Measurements from ENCODE around the gene NATD1. TPM values are rescaled to one million over a fixed set of nuclear protein-coding genes. Genes with fewer than 3 reads are reported as not detected.

The NATD1 gene
- total and polyA plus RNA-seq, 2 experiments from 2014 or later, result 2.1 to 8.1 TPM

DNA sequence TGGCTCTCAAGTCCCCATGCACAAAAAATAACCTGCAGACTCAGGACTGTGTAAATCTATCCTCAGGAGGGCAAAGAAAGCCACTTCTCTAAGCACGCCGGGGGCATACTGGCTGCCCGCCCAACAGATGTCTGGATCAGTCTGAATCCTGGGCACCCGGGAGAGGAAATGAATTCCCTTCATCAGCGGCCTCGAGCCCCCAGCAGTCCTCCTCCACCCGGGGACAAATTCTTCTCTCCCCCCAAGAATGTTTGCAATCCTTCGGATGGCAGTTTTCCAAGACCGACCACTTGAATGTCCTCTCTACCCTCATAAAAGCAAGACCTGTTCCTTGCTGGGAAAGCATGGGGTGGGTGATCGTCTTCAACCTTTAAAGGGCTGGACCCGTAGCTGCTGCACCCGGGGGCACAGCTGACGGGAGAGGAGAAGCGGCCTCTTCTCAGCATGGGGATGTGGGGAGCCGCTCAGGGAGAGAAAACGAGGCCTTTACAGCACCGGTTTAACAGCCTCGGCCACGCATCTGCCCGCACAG lies 21.9 kb upstream of the NATD1 start (continued):
- TF ChIP-seq, protein P1, sequence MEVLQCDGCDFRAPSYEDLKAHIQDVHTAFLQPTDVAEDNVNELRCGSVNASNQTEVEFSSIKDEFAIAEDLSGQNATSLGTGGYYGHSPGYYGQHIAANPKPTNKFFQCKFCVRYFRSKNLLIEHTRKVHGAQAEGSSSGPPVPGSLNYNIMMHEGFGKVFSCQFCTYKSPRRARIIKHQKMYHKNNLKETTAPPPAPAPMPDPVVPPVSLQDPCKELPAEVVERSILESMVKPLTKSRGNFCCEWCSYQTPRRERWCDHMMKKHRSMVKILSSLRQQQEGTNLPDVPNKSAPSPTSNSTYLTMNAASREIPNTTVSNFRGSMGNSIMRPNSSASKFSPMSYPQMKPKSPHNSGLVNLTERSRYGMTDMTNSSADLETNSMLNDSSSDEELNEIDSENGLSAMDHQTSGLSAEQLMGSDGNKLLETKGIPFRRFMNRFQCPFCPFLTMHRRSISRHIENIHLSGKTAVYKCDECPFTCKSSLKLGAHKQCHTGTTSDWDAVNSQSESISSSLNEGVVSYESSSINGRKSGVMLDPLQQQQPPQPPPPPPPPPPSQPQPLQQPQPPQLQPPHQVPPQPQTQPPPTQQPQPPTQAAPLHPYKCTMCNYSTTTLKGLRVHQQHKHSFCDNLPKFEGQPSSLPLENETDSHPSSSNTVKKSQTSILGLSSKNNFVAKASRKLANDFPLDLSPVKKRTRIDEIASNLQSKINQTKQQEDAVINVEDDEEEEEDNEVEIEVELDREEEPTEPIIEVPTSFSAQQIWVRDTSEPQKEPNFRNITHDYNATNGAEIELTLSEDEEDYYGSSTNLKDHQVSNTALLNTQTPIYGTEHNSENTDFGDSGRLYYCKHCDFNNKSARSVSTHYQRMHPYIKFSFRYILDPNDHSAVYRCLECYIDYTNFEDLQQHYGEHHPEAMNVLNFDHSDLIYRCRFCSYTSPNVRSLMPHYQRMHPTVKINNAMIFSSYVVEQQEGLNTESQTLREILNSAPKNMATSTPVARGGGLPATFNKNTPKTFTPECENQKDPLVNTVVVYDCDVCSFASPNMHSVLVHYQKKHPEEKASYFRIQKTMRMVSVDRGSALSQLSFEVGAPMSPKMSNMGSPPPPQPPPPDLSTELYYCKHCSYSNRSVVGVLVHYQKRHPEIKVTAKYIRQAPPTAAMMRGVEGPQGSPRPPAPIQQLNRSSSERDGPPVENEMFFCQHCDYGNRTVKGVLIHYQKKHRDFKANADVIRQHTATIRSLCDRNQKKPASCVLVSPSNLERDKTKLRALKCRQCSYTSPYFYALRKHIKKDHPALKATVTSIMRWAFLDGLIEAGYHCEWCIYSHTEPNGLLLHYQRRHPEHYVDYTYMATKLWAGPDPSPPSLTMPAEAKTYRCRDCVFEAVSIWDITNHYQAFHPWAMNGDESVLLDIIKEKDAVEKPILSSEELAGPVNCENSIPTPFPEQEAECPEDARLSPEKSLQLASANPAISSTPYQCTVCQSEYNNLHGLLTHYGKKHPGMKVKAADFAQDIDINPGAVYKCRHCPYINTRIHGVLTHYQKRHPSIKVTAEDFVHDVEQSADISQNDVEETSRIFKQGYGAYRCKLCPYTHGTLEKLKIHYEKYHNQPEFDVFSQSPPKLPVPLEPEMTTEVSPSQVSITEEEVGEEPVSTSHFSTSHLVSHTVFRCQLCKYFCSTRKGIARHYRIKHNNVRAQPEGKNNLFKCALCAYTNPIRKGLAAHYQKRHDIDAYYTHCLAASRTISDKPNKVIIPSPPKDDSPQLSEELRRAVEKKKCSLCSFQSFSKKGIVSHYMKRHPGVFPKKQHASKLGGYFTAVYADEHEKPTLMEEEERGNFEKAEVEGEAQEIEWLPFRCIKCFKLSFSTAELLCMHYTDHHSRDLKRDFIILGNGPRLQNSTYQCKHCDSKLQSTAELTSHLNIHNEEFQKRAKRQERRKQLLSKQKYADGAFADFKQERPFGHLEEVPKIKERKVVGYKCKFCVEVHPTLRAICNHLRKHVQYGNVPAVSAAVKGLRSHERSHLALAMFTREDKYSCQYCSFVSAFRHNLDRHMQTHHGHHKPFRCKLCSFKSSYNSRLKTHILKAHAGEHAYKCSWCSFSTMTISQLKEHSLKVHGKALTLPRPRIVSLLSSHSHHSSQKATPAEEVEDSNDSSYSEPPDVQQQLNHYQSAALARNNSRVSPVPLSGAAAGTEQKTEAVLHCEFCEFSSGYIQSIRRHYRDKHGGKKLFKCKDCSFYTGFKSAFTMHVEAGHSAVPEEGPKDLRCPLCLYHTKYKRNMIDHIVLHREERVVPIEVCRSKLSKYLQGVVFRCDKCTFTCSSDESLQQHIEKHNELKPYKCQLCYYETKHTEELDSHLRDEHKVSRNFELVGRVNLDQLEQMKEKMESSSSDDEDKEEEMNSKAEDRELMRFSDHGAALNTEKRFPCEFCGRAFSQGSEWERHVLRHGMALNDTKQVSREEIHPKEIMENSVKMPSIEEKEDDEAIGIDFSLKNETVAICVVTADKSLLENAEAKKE (CRISPR knock-in tag; IDR thresholded peaks at IDR 0.05), result no peak
- TF ChIP-seq, protein P2, sequence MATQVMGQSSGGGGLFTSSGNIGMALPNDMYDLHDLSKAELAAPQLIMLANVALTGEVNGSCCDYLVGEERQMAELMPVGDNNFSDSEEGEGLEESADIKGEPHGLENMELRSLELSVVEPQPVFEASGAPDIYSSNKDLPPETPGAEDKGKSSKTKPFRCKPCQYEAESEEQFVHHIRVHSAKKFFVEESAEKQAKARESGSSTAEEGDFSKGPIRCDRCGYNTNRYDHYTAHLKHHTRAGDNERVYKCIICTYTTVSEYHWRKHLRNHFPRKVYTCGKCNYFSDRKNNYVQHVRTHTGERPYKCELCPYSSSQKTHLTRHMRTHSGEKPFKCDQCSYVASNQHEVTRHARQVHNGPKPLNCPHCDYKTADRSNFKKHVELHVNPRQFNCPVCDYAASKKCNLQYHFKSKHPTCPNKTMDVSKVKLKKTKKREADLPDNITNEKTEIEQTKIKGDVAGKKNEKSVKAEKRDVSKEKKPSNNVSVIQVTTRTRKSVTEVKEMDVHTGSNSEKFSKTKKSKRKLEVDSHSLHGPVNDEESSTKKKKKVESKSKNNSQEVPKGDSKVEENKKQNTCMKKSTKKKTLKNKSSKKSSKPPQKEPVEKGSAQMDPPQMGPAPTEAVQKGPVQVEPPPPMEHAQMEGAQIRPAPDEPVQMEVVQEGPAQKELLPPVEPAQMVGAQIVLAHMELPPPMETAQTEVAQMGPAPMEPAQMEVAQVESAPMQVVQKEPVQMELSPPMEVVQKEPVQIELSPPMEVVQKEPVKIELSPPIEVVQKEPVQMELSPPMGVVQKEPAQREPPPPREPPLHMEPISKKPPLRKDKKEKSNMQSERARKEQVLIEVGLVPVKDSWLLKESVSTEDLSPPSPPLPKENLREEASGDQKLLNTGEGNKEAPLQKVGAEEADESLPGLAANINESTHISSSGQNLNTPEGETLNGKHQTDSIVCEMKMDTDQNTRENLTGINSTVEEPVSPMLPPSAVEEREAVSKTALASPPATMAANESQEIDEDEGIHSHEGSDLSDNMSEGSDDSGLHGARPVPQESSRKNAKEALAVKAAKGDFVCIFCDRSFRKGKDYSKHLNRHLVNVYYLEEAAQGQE (IDR thresholded peaks at IDR 0.05; ENCODE audit: unreplicated experiment), result no peak
- TF ChIP-seq CREB1 (CRISPR knock-in tag; IDR thresholded peaks at IDR 0.05; ENCODE audit: low read depth) (no peak), STAT1 (IDR thresholded peaks at IDR 0.05; ENCODE audit: unreplicated experiment) (no peak), ZNF114 (CRISPR knock-in tag; IDR thresholded peaks at IDR 0.05) (no peak), POLR2AphosphoS5 (IDR thresholded peaks at IDR 0.05; ENCODE audit: low read depth) (no peak), ZNF331 (CRISPR knock-in tag; IDR thresholded peaks at IDR 0.05; ENCODE audit: low read depth) (no peak)

Measured in GM23338 (cell line).